Lower leg skin (tissue), 4 donors: ENCODE results near the gene STXBP2. TPM values are rescaled to one million over a fixed set of nuclear protein-coding genes. Genes with fewer than 3 reads are reported as not detected.

Source experiments
- DNase-seq, 2 donors: peaks; one replicate each; pipeline ENCODE4 v3.0.0-alpha.2; 2019; ENCODE audit warnings: low spot score in 2 of 2
- H3K4me3 ChIP-seq: fragments of 200-600 bp; sonication (generic); 2 replicates; pipeline ENCODE4 v1.5.1; 2017; ENCODE audit warnings: mild to moderate bottlenecking, low read depth; ENCODE audit not compliant: poor library complexity, severe bottlenecking
- CTCF ChIP-seq, 3 donors: fragments of 450-650 bp; IDR thresholded peaks; one replicate each; pipeline ENCODE4 v1.5.1; 2016; ENCODE audit warnings: antibody characterized with exemption in 3 of 3, mild to moderate bottlenecking in 3 of 3, moderate library complexity in 2 of 3
- POLR2A ChIP-seq, 2 donors: fragments of 450-650 bp; IDR thresholded peaks; one replicate each; pipeline ENCODE4 v1.6.1; 2016 to 2017; ENCODE audit warnings: antibody characterized with exemption in 2 of 2, mild to moderate bottlenecking in 1 of 2, moderate library complexity in 1 of 2
- WGBS, 2 donors: methylation state at CpG; one replicate each; pipeline ENCODE4 v1.1.5; 2018; 5-methylcytosine and 5-hydroxymethylcytosine counted together
- intact Hi-C: fragments of 100-400 bp; cut with DNase I; formaldehyde crosslinking; loops from one replicate; pipeline ENCODE4 v1.15.0; 2023; ENCODE audit warnings: low total_unique reads
- total RNA-seq, 4 donors: library from RNA; depleted of rRNA; stranded (reverse); fragments of >200 nt; gene quantifications; one replicate each; pipeline ENCODE4 v1.1.0, GENCODE V29; 2016

Gene STXBP2
- total RNA-seq, 4 donors from 2014 or later: 43.8 to 109 (median 69.9) TPM

- WGBS, 2 donors: 1% methylated on average over 40 of the region's 40 CpGs
- peak within 1 kb of the TSS; percentile 99 for H3K4me3 ChIP-seq
- intact Hi-C loops: no loop called here
- TF ChIP-seq POLR2A (IDR thresholded peaks at IDR 0.05): peak in 1 of 2 donors; percentile 25
- no peak for TF ChIP-seq CTCF (IDR thresholded peaks at IDR 0.05)
- DNase-seq: peak; percentile 98 to 99
These were observed 7.4 kb upstream of the STXBP2 start, which contains the start of the genes PET100 and XAB2 for GRCh38 chr19:7629347-7630054. TSS of gene PET100 (plus strand) at chr19:7629793. CDS start at chr19:7629834, 41 bp downstream. TSS of gene XAB2 (minus strand) at chr19:7629545. CDS start at chr19:7629527, 18 bp downstream.

DNA sequence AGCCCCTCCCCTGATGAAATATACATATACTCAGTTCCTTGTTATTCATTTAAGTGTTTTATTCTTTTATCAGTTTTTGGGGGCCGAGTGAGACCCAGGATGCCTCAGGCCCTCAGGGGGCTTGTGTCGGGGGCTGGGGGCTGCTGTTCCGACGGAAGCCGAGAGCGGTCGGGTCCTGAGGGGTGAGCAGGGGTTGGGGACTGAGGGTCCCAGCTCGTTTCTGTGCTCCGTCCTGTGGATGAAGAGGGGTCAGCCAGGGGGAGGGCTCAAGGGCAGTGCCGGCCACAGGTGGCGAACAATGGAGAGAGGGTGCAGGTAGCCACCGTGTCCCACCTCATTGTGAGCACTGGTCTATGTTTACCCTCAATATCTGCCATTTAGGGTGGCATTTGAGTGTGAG, 5.3 kb upstream of the STXBP2 start:
- no peak overlapping the region for H3K4me3 ChIP-seq
- TF ChIP-seq CTCF (IDR thresholded peaks at IDR 0.05): no peak
- no peak for TF ChIP-seq POLR2A (IDR thresholded peaks at IDR 0.05)
- WGBS, 2 donors: 91 to 93% methylated on average over 12 of the region's 12 CpGs
- intact Hi-C loops: no loop called here
- no peak for DNase-seq

- WGBS, 2 donors: 85 to 90% methylated on average over 36 to 38 of the region's 40 CpGs
- H3K4me3 ChIP-seq: no peak overlapping the region
- no peak for TF ChIP-seq CTCF (IDR thresholded peaks at IDR 0.05)
- no peak for TF ChIP-seq POLR2A (IDR thresholded peaks at IDR 0.05)
- intact Hi-C loops: no loop called here
- no peak for DNase-seq
These were observed 4.3 kb upstream of the STXBP2 start for GRCh38 chr19:7632340-7633203.

DNA sequence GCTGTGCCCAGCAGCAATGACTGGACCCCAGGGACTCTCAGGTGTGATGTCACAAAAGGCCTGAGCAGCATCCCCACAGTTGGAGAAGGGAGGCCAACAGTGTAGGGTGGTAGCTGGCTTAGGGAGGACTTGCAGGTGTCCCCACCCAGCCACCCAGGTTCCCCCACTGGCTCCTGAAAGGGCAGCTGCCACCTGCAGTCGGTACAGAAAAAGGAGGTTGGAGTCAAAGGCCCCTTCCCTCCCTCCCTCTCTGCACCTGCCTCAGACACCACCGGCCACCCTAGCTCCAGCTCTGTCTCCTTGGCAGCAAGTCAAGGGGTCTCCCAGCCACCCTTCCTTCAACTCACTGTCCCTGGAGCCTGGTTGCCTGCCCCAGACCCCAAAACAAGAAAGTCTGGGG, 3.2 kb upstream of the STXBP2 start, which contains the start of gene PCP2:
PCP2 (minus strand) TSS at position 22 of the 400 bp plus-strand sequence. CDS start 262 bp downstream, outside the sequence.
- intact Hi-C loops: no loop called here
- WGBS, 2 donors: 0 to 38% methylated on average over 1 to 2 of the region's 2 CpGs
- no peak within 1 kb of the TSS for H3K4me3 ChIP-seq
- TF ChIP-seq CTCF (IDR thresholded peaks at IDR 0.05) (no peak), POLR2A (IDR thresholded peaks at IDR 0.05) (no peak)
- no peak for DNase-seq

DNA sequence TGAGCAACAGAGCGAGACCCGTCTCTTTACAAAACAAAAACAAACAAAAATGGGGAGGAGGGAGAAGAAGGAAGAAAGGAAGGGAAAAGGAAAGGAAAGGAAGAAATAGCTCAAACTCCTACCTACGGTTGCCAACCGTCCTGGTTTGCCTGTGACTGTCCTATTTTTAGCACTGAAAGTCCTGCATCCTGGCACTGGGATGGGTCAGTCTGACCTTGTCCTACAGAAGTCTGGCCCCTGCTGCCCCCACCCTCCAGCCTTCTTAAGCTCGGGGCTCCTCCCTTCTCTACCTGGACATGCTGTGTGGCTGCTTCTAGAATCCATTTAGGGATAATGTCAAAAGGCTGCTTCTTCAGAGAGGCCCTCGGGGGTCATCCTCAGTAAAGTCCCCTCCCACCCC, 1.2 kb upstream of the STXBP2 start:
- intact Hi-C loops: no loop called here
- WGBS, 2 donors: 50 to 57% methylated on average over 6 of the region's 6 CpGs
- no peak for TF ChIP-seq POLR2A (IDR thresholded peaks at IDR 0.05)
- no peak for TF ChIP-seq CTCF (IDR thresholded peaks at IDR 0.05)
- DNase-seq: no peak
- H3K4me3 ChIP-seq: no peak overlapping the region
